ENCODE measurements around the gene RILP. TPM values are rescaled to one million over a fixed set of nuclear protein-coding genes. Genes with fewer than 3 reads are reported as not detected.
"Not testable (repeated sequence)": the region's sequence is repeated elsewhere in the genome, so short reads cannot be mapped to it uniquely, and the experiment has no call there.

Gene RILP
- total RNA-seq, 4 donors from 2014 or later: 15.8 to 41.5 (median 24.0) TPM

DNA sequence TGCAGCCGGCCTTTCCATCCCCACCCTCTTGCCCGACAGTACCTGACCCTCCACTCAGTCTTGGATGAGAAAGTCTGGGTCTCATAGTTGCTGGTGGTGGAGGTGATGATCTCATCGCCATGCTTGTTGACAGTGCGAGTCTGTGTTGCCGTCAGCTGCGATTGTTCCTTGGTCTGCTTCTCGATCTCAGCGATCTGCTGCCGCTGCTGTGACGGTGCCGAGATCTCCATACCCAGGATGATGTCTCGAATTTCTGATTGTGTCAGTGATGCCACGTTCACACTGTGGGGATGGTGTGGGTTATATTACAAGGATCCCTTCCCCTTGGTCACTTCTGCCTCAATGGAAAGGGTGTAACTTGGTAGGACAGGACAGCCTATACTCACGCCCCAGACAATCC, 4.1 kb upstream of the RILP start:
- WGBS: 88% methylated on average over 14 of the region's 14 CpGs
- intact Hi-C loops (cut with DNase I): no loop called here
- Histone ChIP-seq H3K4me1 (peaks cover 12 to 19% (median 16%) of the 10 kb centered on the region in 4 donors), H3K27ac (replicated peaks in 1 of 4) (no peak overlapping the region), H3K27me3 (peaks cover 0 to 3% (median 0%) of the 10 kb centered on the region in 4 donors), H3K4me3 (no peak overlapping the region), H3K9me3 (no peaks in the 10 kb centered on the region), H3K36me3 (peaks cover 82 to 87% (median 86%) of the 10 kb centered on the region in 4 donors)
- DNase-seq (ENCODE audit: extremely low spot score): no peak
- TF ChIP-seq EP300 (IDR thresholded peaks at IDR 0.05): no peak
- no peak for TF ChIP-seq POLR2AphosphoS5 (IDR thresholded peaks at IDR 0.05)
- TF ChIP-seq, protein P1, sequence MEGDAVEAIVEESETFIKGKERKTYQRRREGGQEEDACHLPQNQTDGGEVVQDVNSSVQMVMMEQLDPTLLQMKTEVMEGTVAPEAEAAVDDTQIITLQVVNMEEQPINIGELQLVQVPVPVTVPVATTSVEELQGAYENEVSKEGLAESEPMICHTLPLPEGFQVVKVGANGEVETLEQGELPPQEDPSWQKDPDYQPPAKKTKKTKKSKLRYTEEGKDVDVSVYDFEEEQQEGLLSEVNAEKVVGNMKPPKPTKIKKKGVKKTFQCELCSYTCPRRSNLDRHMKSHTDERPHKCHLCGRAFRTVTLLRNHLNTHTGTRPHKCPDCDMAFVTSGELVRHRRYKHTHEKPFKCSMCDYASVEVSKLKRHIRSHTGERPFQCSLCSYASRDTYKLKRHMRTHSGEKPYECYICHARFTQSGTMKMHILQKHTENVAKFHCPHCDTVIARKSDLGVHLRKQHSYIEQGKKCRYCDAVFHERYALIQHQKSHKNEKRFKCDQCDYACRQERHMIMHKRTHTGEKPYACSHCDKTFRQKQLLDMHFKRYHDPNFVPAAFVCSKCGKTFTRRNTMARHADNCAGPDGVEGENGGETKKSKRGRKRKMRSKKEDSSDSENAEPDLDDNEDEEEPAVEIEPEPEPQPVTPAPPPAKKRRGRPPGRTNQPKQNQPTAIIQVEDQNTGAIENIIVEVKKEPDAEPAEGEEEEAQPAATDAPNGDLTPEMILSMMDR (IDR thresholded peaks at IDR 0.05): no peak
- TF ChIP-seq POLR2A (IDR thresholded peaks at IDR 0.05; ENCODE audit: low read depth): no peak

DNA sequence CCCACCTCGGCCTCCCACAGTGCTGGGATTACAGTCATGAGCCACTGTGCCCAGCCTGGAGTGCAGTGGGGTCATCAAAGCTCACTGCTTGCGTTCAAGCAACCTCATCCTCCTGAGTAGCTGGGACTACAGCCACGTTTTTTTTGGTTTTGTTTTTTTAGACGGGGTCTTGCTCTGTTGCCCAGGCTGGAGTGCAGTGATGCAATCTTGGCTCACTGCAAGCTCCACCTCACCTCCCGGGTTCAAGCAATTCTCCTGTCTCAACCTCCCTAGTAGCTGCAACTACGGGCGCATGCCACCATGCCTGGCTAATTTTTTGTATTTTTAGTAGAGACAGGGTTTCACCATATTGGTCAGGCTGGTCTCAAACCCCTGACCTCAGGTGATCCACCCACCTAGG, 3.1 kb upstream of the RILP start:
- DNase-seq (ENCODE audit: extremely low spot score); H3K4me3 ChIP-seq; H3K9me3 ChIP-seq; H3K27me3 ChIP-seq; intact Hi-C loops (cut with DNase I): not testable (repeated sequence)
- Histone ChIP-seq H3K4me1 (peaks cover 18 to 28% (median 25%) of the 10 kb centered on the region in 4 donors), H3K27ac (replicated peaks in 1 of 4) (peak overlapping the region in 2 of 4 donors; percentile 5 to 13), H3K36me3 (peaks cover 72 to 77% (median 76%) of the 10 kb centered on the region in 4 donors)
- 87% methylated on average over 7 of the region's 7 CpGs for WGBS

DNA sequence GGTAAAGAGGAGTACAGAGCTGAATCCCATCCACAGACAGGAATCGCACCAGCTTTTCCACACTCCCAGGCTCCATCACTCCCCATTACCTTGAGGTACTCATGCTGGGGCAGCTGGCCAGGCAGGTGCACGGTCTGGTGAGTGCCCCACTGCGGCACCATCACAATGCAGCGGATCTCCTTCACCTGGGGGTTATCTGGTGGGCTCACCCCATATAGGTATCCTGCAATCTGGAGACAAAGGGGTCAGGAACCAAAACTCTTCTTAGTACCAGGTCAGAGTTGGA, 1.8 kb upstream of the RILP start:
- peaks cover 60 to 64% (median 63%) of the 10 kb centered on the region in 4 donors for H3K36me3 ChIP-seq
- no peak overlapping the region for H3K4me3 ChIP-seq
- WGBS: 95% methylated on average over 4 of the region's 4 CpGs
- H3K27me3 ChIP-seq: peaks cover 0 to 3% (median 0%) of the 10 kb centered on the region in 4 donors
- no peak for DNase-seq (ENCODE audit: extremely low spot score)
- TF ChIP-seq EP300 (IDR thresholded peaks at IDR 0.05) (no peak), POLR2AphosphoS5 (IDR thresholded peaks at IDR 0.05) (no peak), POLR2A (IDR thresholded peaks at IDR 0.05; ENCODE audit: low read depth) (no peak)
- TF ChIP-seq, protein P1 (IDR thresholded peaks at IDR 0.05): no peak
- intact Hi-C loops (cut with DNase I): no loop called here
- peak overlapping the region in 3 of 4 donors; percentile 97 to 100 (median 99) for H3K27ac ChIP-seq (replicated peaks in 1 of 4)
- peaks cover 31 to 41% (median 38%) of the 10 kb centered on the region in 4 donors for H3K4me1 ChIP-seq
- H3K9me3 ChIP-seq: no peaks in the 10 kb centered on the region

DNA sequence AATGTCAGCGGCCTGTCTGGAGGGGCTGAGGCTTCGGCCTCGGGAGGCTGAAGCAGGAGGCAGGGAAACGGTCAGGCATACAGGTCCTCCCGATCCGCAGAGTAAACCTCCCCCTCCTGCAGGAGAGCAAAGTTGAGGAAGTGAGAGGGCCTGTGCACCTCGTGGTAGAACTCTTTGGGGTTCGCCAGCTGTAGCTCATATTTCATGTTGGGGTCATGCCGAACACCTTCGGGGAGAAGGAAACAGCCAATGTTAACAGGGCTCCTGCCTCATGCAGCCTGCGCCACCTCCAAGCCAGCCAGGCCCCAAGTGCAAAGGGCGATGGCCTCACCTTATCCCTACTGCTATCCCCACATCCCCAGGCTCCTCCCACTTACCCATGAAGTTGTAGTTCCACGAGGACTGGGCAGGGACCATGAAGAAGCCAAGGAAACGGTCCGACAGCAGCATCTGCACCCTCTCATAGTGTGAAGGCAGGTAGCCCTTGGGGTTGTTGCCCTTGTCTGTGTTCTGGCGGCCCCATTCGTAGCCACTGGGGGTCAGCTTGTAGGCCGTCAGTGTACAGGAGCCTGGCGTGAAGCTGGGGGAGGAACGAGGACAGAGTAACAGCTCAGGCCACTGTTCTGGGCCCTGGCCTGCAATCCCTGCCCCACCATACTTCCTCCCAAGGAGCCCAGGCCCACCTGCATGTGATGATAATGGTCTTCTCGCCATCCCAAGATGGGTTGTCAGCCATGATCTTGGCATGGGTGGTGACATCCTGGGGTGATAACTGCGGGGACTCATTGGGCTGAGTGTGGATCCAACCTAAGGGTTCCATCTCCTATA, 1.3 kb upstream of the RILP start:
- Histone ChIP-seq H3K9me3 (no peaks in the 10 kb centered on the region), H3K27me3 (peaks cover 0 to 3% (median 0%) of the 10 kb centered on the region in 4 donors), H3K27ac (replicated peaks in 1 of 4) (peak overlapping the region; percentile 97 to 100 (median 98)), H3K4me3 (no peak overlapping the region), H3K4me1 (peaks cover 37 to 46% (median 44%) of the 10 kb centered on the region in 4 donors), H3K36me3 (peaks cover 55 to 64% (median 58%) of the 10 kb centered on the region in 4 donors)
- intact Hi-C loops (cut with DNase I): no loop called here
- WGBS: 83% methylated on average over 13 of the region's 22 CpGs
- no peak for TF ChIP-seq EP300 (IDR thresholded peaks at IDR 0.05)
- DNase-seq (ENCODE audit: extremely low spot score): no peak

DNA sequence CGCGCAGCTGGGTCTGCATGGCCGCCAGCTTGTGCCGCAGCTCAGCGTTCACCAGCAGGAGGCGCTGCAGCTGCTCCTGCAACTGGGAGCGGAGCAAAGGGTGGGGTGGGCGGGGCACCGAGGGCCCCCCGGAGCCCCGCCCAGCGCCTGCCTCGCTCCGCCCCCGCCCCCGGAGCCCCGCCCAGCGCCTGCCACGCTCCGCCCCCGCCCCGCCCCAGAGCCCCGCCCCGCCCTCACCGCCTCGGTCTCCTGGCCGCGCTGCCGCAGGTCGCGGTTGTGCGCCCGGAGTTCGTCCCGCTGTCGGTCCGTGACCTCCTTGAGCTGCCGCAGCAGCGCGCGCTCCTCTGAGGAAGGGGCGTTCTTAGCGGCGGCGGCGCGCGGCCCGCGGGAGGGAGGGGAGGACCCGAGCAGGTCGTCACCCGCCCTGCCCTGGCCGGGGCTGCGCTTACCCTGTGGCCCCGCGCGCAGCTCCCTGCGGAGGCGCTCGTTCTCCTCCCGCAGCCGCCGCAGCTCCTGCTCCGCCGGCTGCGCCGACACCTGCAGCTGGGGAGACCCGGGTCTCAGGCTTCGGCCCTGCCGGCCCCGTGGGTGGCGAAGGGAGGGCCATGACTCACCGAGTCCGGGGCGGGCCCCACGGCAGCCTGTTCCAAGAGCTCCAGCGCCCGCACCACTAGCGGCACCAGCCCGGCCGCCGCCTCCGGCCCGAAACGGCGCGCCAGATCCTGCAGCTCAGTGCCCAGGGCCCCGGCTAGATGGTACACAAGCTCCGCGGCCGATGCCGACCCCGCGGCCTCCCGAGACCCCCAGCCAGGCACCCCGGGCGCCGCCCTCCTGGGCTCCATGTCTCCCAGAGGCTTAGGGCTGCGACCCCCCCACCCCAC, 463 bp downstream of the RILP start:
- Histone ChIP-seq H3K9me3 (no peaks in the 10 kb centered on the region), H3K27ac (replicated peaks in 1 of 4) (peak overlapping the region; percentile 97 to 100 (median 98)), H3K4me1 (peaks cover 45 to 63% (median 61%) of the 10 kb centered on the region in 4 donors), H3K4me3 (peak overlapping the region; percentile 72 to 88 (median 81)), H3K27me3 (peaks cover 0 to 3% (median 0%) of the 10 kb centered on the region in 4 donors), H3K36me3 (peaks cover 37 to 46% (median 41%) of the 10 kb centered on the region in 4 donors)
- DNase-seq (ENCODE audit: extremely low spot score): peak; percentile 97
- intact Hi-C loops (cut with DNase I): loop anchor here (5.0 kb wide), 1 partner anchor 72 kb away; no protein-coding TSS in a partner anchor
- TF ChIP-seq, protein P1 (IDR thresholded peaks at IDR 0.05): peak in 2 of 3 experiments; percentile 96 to 97
- TF ChIP-seq EP300 (IDR thresholded peaks at IDR 0.05) (no peak), POLR2AphosphoS5 (IDR thresholded peaks at IDR 0.05) (peak; percentile 55 to 92), POLR2A (IDR thresholded peaks at IDR 0.05; ENCODE audit: low read depth) (peak; percentile 30)
- 0% methylated on average over 4 of the region's 100 CpGs for WGBS

Measured in esophagus muscularis mucosa (tissue), 4 donors.